ENCODE measurements around the gene THEM4.

Gene THEM4

GRCh38 chr1:151891512-151891911 is 17.8 kb downstream of the THEM4 start:
- no peaks in the 10 kb centered on the region for H3K9me3 ChIP-seq (ENCODE audit: insufficient read depth, low read depth, low read length)
- H3K27me3 ChIP-seq (ENCODE audit: insufficient read depth, low read length): no peaks in the 10 kb centered on the region
- H2AK5ac ChIP-seq (ENCODE audit: low read length): no peak overlapping the region
- H3K9ac ChIP-seq (ENCODE audit: low read length): no peak overlapping the region
- no peak overlapping the region for H3K18ac ChIP-seq (ENCODE audit: low read length)
- H4K8ac ChIP-seq (ENCODE audit: low read depth, low read length): no peak overlapping the region
- no peak overlapping the region for H3K14ac ChIP-seq (ENCODE audit: low read length)
- H2BK5ac ChIP-seq (ENCODE audit: low read depth, low read length, poor library complexity): no peak overlapping the region
- no peaks in the 10 kb centered on the region for H3K79me2 ChIP-seq (ENCODE audit: control insufficient read depth, insufficient read depth, low read length, poor library complexity)
- no peak overlapping the region for H3K4ac ChIP-seq (ENCODE audit: low read depth, low read length)
- no peak overlapping the region for H3K4me3 ChIP-seq (ENCODE audit: low read depth, low read length)
- no peaks in the 10 kb centered on the region for H3K79me1 ChIP-seq (ENCODE audit: low read length)
- H2BK12ac ChIP-seq (ENCODE audit: low read length): no peak overlapping the region
- H3K4me1 ChIP-seq (ENCODE audit: control insufficient read depth in 1 of 2, insufficient read depth in 2 of 2, low read length in 2 of 2): no peaks in the 10 kb centered on the region
- H2BK120ac ChIP-seq (ENCODE audit: insufficient read depth, low read length, poor library complexity): no peak overlapping the region
- H3K4me2 ChIP-seq (ENCODE audit: low read length): no peak overlapping the region
- peaks cover 0 to 3% of the 10 kb centered on the region in 2 experiments for H3K36me3 ChIP-seq (ENCODE audit: control insufficient read depth in 1 of 2, insufficient read depth in 2 of 2, low read length in 2 of 2)
- WGBS (ENCODE audit: extremely low coverage, insufficient coverage, insufficient read length): no CpG with 5 or more reads among the region's 3 CpGs
- no peak for DNase-seq
- H2AFZ ChIP-seq (ENCODE audit: insufficient read depth, low read length, poor library complexity): no peak overlapping the region
- no peak overlapping the region for H4K91ac ChIP-seq (ENCODE audit: low read depth, low read length)
- H3K23ac ChIP-seq (ENCODE audit: low read length): no peak overlapping the region
- no peak overlapping the region for H4K12ac ChIP-seq (ENCODE audit: low read depth, low read length)
- no peak overlapping the region for H3K27ac ChIP-seq (ENCODE audit: low read depth, low read length)

DNA sequence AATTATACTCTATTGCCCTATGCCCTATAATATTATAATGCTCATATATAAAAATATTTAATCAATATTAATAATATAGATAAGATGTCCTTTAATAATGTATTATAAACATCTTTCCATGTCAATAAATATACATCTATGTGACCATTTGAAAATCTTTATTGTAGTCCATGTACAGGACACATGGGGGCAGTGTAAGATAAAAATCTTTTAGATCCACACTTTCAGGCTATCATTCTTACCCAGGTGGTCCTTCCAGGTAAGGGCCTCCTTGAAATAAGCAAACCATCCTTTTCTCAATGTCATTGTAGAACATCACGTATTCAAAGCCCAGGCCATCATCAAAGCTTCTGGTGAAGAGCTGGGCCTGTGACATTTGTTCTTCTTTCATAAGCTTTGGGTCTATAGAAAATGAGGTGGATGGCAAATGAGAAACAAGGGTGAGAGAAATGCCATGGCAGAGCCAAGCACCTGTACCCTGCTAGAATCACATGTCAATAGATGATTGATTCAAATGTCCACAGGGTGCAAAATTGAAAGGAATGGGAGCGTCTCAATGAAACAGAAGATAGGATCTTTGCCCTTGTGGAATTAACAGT is 20.2 kb downstream of the THEM4 start:
- Histone ChIP-seq H3K4ac (ENCODE audit: low read depth, low read length) (no peak overlapping the region), H2BK120ac (ENCODE audit: insufficient read depth, low read length, poor library complexity) (no peak overlapping the region), H2AFZ (ENCODE audit: insufficient read depth, low read length, poor library complexity) (no peak overlapping the region), H3K9me3 (ENCODE audit: insufficient read depth, low read depth, low read length) (no peaks in the 10 kb centered on the region), H4K12ac (ENCODE audit: low read depth, low read length) (no peak overlapping the region), H3K27ac (ENCODE audit: low read depth, low read length) (no peak overlapping the region), H3K79me1 (ENCODE audit: low read length) (no peaks in the 10 kb centered on the region), H3K9ac (ENCODE audit: low read length) (no peak overlapping the region), H3K4me3 (ENCODE audit: low read depth, low read length) (no peak overlapping the region), H3K18ac (ENCODE audit: low read length) (no peak overlapping the region), H4K8ac (ENCODE audit: low read depth, low read length) (no peak overlapping the region), H3K4me2 (ENCODE audit: low read length) (no peak overlapping the region), H3K27me3 (ENCODE audit: insufficient read depth, low read length) (no peaks in the 10 kb centered on the region), H3K79me2 (ENCODE audit: control insufficient read depth, insufficient read depth, low read length, poor library complexity) (no peaks in the 10 kb centered on the region), H3K4me1 (ENCODE audit: control insufficient read depth in 1 of 2, insufficient read depth in 2 of 2, low read length in 2 of 2) (no peaks in the 10 kb centered on the region), H3K23ac (ENCODE audit: low read length) (no peak overlapping the region), H4K91ac (ENCODE audit: low read depth, low read length) (no peak overlapping the region), H3K36me3 (ENCODE audit: control insufficient read depth in 1 of 2, insufficient read depth in 2 of 2, low read length in 2 of 2) (peaks cover 0 to 3% of the 10 kb centered on the region in 2 experiments), H2BK12ac (ENCODE audit: low read length) (no peak overlapping the region), H3K14ac (ENCODE audit: low read length) (no peak overlapping the region), H2BK5ac (ENCODE audit: low read depth, low read length, poor library complexity) (no peak overlapping the region), H2AK5ac (ENCODE audit: low read length) (no peak overlapping the region)
- DNase-seq: peak in 1 of 2 donors; percentile 25
- no CpG with 5 or more reads among the region's 2 CpGs for WGBS (ENCODE audit: extremely low coverage, insufficient coverage, insufficient read length)

DNA sequence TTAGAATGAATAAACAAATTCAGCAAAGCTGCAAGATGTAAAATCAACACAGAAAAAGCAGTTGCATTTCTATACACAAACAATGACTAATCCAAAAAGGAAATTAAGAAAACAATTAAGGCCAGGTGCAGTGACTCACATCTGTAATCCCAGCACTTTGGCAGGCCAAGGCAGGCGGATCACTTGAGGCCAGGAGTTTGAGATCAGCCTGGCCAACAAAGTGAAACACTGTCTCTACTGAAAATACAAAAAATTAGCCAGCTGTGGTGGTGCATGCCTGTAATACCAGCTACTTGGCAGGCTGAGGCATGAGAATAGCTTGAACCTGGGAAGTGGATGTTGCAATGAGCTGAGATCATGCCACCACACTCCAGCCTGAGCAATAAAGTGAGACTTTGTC is 22.3 kb downstream of the THEM4 start:
- Histone ChIP-seq H3K36me3 (ENCODE audit: control insufficient read depth in 1 of 2, insufficient read depth in 2 of 2, low read length in 2 of 2) (peaks cover 0 to 3% of the 10 kb centered on the region in 2 experiments), H2BK12ac (ENCODE audit: low read length) (no peak overlapping the region), H2AFZ (ENCODE audit: insufficient read depth, low read length, poor library complexity) (no peak overlapping the region), H4K12ac (ENCODE audit: low read depth, low read length) (no peak overlapping the region), H3K4ac (ENCODE audit: low read depth, low read length) (no peak overlapping the region), H3K4me2 (ENCODE audit: low read length) (no peak overlapping the region), H2AK5ac (ENCODE audit: low read length) (no peak overlapping the region), H4K91ac (ENCODE audit: low read depth, low read length) (no peak overlapping the region), H3K9ac (ENCODE audit: low read length) (no peak overlapping the region), H3K79me1 (ENCODE audit: low read length) (no peaks in the 10 kb centered on the region), H3K27ac (ENCODE audit: low read depth, low read length) (no peak overlapping the region), H3K9me3 (ENCODE audit: insufficient read depth, low read depth, low read length) (no peaks in the 10 kb centered on the region), H3K79me2 (ENCODE audit: control insufficient read depth, insufficient read depth, low read length, poor library complexity) (no peaks in the 10 kb centered on the region), H3K18ac (ENCODE audit: low read length) (no peak overlapping the region), H2BK120ac (ENCODE audit: insufficient read depth, low read length, poor library complexity) (no peak overlapping the region), H3K14ac (ENCODE audit: low read length) (no peak overlapping the region), H3K23ac (ENCODE audit: low read length) (no peak overlapping the region), H3K27me3 (ENCODE audit: insufficient read depth, low read length) (no peaks in the 10 kb centered on the region), H2BK5ac (ENCODE audit: low read depth, low read length, poor library complexity) (no peak overlapping the region), H4K8ac (ENCODE audit: low read depth, low read length) (no peak overlapping the region), H3K4me3 (ENCODE audit: low read depth, low read length) (no peak overlapping the region), H3K4me1 (ENCODE audit: control insufficient read depth in 1 of 2, insufficient read depth in 2 of 2, low read length in 2 of 2) (no peaks in the 10 kb centered on the region)
- DNase-seq: peak in 1 of 2 donors; percentile 30
- no CpG with 5 or more reads among the region's 1 CpG for WGBS (ENCODE audit: extremely low coverage, insufficient coverage, insufficient read length)

- no peaks in the 10 kb centered on the region for H3K79me2 ChIP-seq (ENCODE audit: control insufficient read depth, insufficient read depth, low read length, poor library complexity)
- H2BK12ac ChIP-seq (ENCODE audit: low read length): no peak overlapping the region
- no peaks in the 10 kb centered on the region for H3K79me1 ChIP-seq (ENCODE audit: low read length)
- no peaks in the 10 kb centered on the region for H3K4me1 ChIP-seq (ENCODE audit: control insufficient read depth in 1 of 2, insufficient read depth in 2 of 2, low read length in 2 of 2)
- no peak overlapping the region for H3K27ac ChIP-seq (ENCODE audit: low read depth, low read length)
- H2BK5ac ChIP-seq (ENCODE audit: low read depth, low read length, poor library complexity): no peak overlapping the region
- no peak overlapping the region for H4K12ac ChIP-seq (ENCODE audit: low read depth, low read length)
- WGBS (ENCODE audit: extremely low coverage, insufficient coverage, insufficient read length): no CpG with 5 or more reads among the region's 1 CpG
- H2AK5ac ChIP-seq (ENCODE audit: low read length): no peak overlapping the region
- no peak overlapping the region for H3K23ac ChIP-seq (ENCODE audit: low read length)
- no peak overlapping the region for H4K91ac ChIP-seq (ENCODE audit: low read depth, low read length)
- peak in 1 of 2 donors; percentile 59 for DNase-seq
- no peaks in the 10 kb centered on the region for H3K9me3 ChIP-seq (ENCODE audit: insufficient read depth, low read depth, low read length)
- H3K36me3 ChIP-seq (ENCODE audit: control insufficient read depth in 1 of 2, insufficient read depth in 2 of 2, low read length in 2 of 2): peaks cover 0 to 3% of the 10 kb centered on the region in 2 experiments
- no peak overlapping the region for H3K14ac ChIP-seq (ENCODE audit: low read length)
- no peak overlapping the region for H3K9ac ChIP-seq (ENCODE audit: low read length)
- H3K27me3 ChIP-seq (ENCODE audit: insufficient read depth, low read length): no peaks in the 10 kb centered on the region
- no peak overlapping the region for H3K4ac ChIP-seq (ENCODE audit: low read depth, low read length)
- H3K18ac ChIP-seq (ENCODE audit: low read length): no peak overlapping the region
- H2AFZ ChIP-seq (ENCODE audit: insufficient read depth, low read length, poor library complexity): no peak overlapping the region
- H4K8ac ChIP-seq (ENCODE audit: low read depth, low read length): no peak overlapping the region
- H3K4me3 ChIP-seq (ENCODE audit: low read depth, low read length): no peak overlapping the region
- H3K4me2 ChIP-seq (ENCODE audit: low read length): no peak overlapping the region
- H2BK120ac ChIP-seq (ENCODE audit: insufficient read depth, low read length, poor library complexity): no peak overlapping the region
These were observed 23.8 kb downstream of the THEM4 start for GRCh38 chr1:151885479-151885878.

Measured in trophoblast cell (in vitro differentiated cells and primary cell).